DMS114 treated with DMSO at 0.1 percent for 48 hours (cell line): ENCODE data around the gene UGT1A7.
"Not testable (repeated sequence)": the region's sequence is repeated elsewhere in the genome, so short reads cannot be mapped to it uniquely, and the experiment has no call there.

ENCODE experiments used
- DNase-seq: peaks from one replicate; lab custom pipeline; 2025; ENCODE audit not compliant: unreplicated experiment; lab: John Stamatoyannopoulos, UW

The UGT1A7 gene

GRCh38 chr2:233681521-233682099 is at the start of gene UGT1A7:
UGT1A7 (plus strand) TSS chr2:233681901; CDS start chr2:233681938, 37 bp downstream.
- no peak for DNase-seq

DNA sequence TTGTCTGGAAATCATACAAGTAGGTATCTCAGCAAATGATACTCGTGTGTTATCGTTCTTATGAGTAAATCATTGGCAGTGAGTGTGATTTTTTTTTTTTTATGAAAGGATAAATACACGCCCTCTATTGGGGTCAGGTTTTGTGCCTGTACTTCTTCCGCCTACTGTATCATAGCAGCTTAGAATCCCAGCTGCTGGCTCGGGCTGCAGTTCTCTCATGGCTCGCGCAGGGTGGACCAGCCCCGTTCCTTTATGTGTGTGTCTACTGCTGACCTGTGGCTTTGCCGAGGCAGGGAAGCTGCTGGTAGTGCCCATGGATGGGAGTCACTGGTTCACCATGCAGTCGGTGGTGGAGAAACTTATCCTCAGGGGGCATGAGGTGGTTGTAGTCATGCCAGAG is 45.4 kb upstream of the UGT1A7 start, which contains the start of gene UGT1A10:
TSS of gene UGT1A10 (plus strand) at position 143 of the 400 bp plus-strand sequence. CDS start at position 218, 75 bp downstream.
- DNase-seq: not testable (repeated sequence)

DNA sequence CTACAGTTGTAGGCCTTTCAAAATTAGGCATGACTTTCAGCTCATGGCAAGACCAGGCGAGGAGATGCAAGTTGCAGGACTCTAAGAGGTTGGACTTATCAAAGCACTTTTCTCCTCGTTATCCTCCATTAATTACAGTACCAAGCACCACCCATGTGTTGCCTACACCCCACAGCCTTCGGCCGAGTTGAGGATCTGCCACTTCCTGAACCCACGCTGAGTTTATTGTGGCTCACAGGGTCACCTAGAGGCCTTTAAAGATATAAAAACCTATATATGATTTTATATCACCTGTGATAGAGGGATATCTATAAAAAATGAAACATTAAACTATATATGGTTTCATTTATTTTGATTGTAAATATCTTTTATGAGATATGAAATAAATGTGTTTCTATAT is 42.9 kb upstream of the UGT1A7 start:
- no peak for DNase-seq

DNA sequence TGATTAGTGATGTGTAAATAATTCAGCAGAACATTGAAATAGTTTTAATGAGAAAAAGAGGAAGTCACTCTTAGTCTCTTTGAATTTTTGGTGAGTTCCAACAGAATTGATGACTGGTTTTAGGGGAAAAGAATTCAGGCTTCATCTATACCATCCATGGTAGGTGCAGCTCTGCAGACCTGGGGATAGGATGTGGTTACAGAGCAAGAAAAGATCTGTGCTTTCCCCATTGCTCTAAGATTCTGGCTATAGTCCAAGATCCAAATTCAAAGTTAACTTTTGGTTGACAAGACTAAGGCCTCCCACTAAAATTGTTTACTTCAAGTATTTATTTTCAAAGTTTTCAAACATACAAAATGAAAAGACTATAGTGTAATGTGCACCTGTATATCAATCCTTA is 41.8 kb upstream of the UGT1A7 start:
- no peak for DNase-seq

GRCh38 chr2:233643128-233643527 is 38.6 kb upstream of the UGT1A7 start:
- DNase-seq: no peak

- not testable (repeated sequence) for DNase-seq
These were observed 35.7 kb upstream of the UGT1A7 start for GRCh38 chr2:233646033-233646432.

DNA sequence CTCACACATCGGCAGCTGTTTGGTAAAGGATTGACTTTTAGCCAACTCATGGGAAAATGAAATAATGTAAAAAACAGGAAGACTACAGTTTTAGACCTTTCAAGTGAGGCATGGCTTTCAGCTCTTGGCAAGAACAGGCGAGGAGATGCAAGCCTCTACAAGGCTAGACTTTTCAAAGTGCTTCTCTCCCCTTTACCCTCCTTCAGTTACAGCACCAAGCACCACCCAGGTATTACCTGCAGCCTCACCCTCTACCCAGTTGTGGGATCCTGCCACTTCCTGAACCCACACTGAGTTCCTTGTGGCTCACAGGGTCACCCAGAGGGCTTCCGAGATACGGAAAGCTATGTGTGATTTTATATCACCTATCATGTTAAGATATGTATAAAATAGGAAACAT is 30.7 kb upstream of the UGT1A7 start:
- DNase-seq: no peak

GRCh38 chr2:233651430-233651829 is 30.3 kb upstream of the UGT1A7 start:
- no peak for DNase-seq

DNA sequence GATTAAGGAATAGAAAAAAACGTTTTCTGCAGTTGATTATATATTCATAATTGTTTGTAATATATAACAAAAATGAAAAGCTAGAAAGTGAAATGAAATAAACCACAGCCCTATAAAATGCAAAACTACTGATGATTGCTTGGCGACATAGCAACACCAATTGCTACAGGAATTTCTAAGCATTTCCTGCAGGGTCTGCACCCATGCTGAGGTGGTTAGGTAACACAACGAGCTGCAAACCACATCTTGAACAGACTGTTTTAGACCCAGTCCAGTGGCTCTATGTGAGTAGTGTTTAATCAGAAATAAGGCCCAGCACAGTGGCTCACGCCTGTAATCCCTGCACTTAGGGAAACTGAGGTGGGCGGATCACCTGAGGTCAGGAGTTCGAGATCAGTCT is 27.2 kb upstream of the UGT1A7 start:
- no peak for DNase-seq

- no peak for DNase-seq
These were observed 26.7 kb upstream of the UGT1A7 start for GRCh38 chr2:233655043-233655442.

GRCh38 chr2:233655943-233656342 is 25.8 kb upstream of the UGT1A7 start:
- not testable (repeated sequence) for DNase-seq

GRCh38 chr2:233656443-233656842 is 25.3 kb upstream of the UGT1A7 start:
- DNase-seq: no peak

DNA sequence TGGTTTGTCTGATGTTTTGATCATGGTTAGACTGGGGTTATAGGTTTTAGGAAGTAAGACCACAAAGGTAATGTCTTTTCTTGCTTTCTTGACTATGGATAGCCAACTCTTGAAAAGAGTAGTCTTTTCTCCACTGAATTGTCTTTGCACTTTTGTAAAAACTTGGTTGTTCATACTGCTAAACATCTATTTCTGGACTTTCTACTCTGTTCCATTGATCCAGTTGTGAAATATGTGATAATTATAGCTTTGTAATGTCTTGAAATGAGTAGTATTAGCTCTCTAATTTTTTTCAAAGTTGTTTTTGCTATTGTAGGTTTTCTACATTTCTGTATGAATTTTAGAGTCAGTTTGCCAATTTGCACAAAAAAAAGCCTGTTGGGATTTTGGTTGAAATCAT is 23.1 kb upstream of the UGT1A7 start:
- DNase-seq: no peak

DNA sequence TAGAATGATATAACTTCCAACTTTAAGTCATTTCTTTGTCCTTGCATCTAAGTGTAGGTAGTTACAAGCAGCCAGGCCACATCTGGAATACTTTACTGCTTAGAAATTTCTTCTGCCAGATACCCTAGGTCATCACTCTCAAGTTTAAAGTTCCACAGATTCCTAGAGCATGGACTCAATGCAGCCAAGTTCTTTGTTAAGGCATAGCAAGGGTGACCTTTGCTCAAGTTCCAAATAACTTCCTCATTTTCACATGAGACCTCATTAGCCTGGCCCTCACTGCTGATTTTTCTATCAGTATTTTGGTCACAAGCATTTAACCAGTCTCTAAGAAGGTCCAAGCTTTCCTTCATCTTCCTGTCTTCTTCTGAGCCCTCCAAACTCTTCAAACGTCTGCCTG is 17.8 kb upstream of the UGT1A7 start:
- DNase-seq: no peak

DNA sequence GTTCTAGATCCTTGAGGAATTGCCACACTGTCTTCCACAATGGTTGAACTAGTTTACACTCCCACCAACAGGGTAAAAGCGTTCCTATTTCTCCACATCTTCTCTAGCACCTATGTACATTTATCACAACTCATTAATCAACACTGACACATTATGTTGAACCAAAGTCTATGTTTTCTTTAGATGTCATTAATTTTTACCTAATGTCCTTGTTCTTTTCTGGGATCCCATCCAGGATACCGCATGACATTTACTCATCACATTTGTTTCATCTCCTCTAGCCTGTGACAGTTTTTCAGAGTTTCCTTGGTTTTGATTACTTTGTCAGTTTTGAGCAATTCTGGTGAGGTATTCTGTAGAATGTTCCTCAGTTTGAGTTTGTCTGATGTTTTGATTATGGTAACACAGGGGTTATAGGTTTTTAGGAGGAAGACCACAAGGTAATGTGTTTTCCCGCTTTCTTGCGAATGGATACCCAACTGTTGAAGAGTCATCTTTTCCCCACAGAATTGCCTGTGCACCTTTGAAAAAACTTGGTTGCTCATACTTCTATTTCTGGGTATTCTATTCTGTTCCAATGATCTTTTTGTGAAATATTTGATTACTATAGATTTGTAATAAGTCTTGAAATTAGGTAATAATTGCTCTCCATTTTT is 13.0 kb upstream of the UGT1A7 start:
- DNase-seq: no peak

GRCh38 chr2:233671290-233672161 is 10.2 kb upstream of the UGT1A7 start, which contains the start of gene UGT1A9:
UGT1A9 (plus strand) TSS chr2:233671898; CDS start chr2:233671935, 37 bp downstream.
- DNase-seq: no peak

DNA sequence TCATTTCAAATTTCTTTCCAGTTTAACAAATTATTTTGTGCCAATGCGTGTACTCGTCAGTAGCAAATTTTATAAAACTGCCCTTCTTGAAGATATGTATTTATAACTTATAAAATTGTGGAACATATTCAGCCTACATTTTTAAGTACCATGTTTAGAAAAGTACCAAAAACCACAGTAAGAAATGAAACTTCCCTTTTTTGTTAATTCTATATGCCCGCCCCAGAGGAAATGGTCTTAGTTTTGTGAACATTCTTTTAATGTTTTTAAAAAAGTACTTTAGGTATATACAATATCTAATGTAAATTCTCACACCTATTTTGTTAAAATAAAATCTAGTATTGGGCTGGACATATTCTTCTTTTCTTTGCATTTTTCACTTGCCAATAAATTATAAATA is 8.8 kb upstream of the UGT1A7 start:
- no peak for DNase-seq

GRCh38 chr2:233673896-233674295 is 7.8 kb upstream of the UGT1A7 start:
- no peak for DNase-seq

- no peak for DNase-seq
These were observed 7.4 kb upstream of the UGT1A7 start for GRCh38 chr2:233674314-233674713.

- DNase-seq: no peak
These were observed 6.7 kb upstream of the UGT1A7 start for GRCh38 chr2:233674995-233675394.

- no peak for DNase-seq
These were observed 5.7 kb upstream of the UGT1A7 start for GRCh38 chr2:233676046-233676445.

GRCh38 chr2:233679196-233679595 is 2.5 kb upstream of the UGT1A7 start:
- DNase-seq: no peak
